HepG2 (cell line): ENCODE results near the gene KIF9. TPM values are rescaled to one million over a fixed set of nuclear protein-coding genes. Genes with fewer than 3 reads are reported as not detected.
A peak's percentile ranks its signal among the peaks of the same experiment; 100 is the strongest.

Experiments used
- AGO1 ChIP-seq: fragments of 200-400 bp; formaldehyde crosslinking; IDR thresholded peaks from 2 replicates; pipeline ENCODE4 v1.6.1; 2017; ENCODE audit warnings: mild to moderate bottlenecking, low read depth, low read length, moderate library complexity; ENCODE audit not compliant: poor library complexity, severe bottlenecking
- AHR ChIP-seq: IDR thresholded peaks from 2 replicates; pipeline ENCODE4 v1.6.1; 2018; ENCODE audit warnings: missing genetic modification reagents, missing compliant biosample characterization
- CTCF ChIP-seq: sonication (generic); formaldehyde crosslinking; IDR thresholded peaks from 2 replicates; pipeline ENCODE4 v1.5.0; 2020; ENCODE audit warnings: mild to moderate bottlenecking, missing genetic modification reagents, moderate library complexity
- DPF2 ChIP-seq: sonication (generic); formaldehyde crosslinking; IDR thresholded peaks from 2 replicates; pipeline ENCODE4 v1.4.0; 2020; ENCODE audit warnings: mild to moderate bottlenecking, low read depth, missing genetic modification reagents, borderline replicate concordance
- FOXO1 ChIP-seq: sonication (generic); formaldehyde crosslinking; IDR thresholded peaks from 2 replicates; pipeline ENCODE4 v1.4.0; 2020; ENCODE audit warnings: missing genetic modification reagents
- GZF1 ChIP-seq: sonication (generic); formaldehyde crosslinking; IDR thresholded peaks from 2 replicates; pipeline ENCODE4 v1.5.1; 2020; ENCODE audit warnings: mild to moderate bottlenecking, missing genetic modification reagents
- MXD4 ChIP-seq: IDR thresholded peaks from 2 replicates; pipeline ENCODE4 v1.6.1; 2016; ENCODE audit warnings: mild to moderate bottlenecking, missing biosample characterization, missing genetic modification reagents
- NR2F1 ChIP-seq, 2 experiments: fragments of 450-650 bp in 1 of 2; formaldehyde crosslinking in 1 of 2; IDR thresholded peaks; 2 replicates each; pipeline versions ENCODE4 v1.5.0 to v1.6.1; 2016 to 2020; ENCODE audit warnings: mild to moderate bottlenecking in 1 of 2, missing compliant biosample characterization in 1 of 2, missing genetic modification reagents in 1 of 2, moderate library complexity in 1 of 2
- ONECUT2 ChIP-seq: sonication (generic); formaldehyde crosslinking; IDR thresholded peaks from 2 replicates; pipeline ENCODE4 v1.4.0; 2020; ENCODE audit warnings: missing genetic modification reagents
- PCBP2 ChIP-seq: fragments of 200-400 bp; formaldehyde crosslinking; optimal IDR thresholded peaks from 2 replicates; pipeline ENCODE3; 2018; ENCODE audit warnings: low read length, low read depth; ENCODE audit not compliant: poor library complexity, severe bottlenecking
- PTBP1 ChIP-seq: fragments of 200-400 bp; formaldehyde crosslinking; IDR thresholded peaks from 2 replicates; pipeline ENCODE4 v1.6.1; 2018; ENCODE audit warnings: low read length, low read depth; ENCODE audit not compliant: poor library complexity, severe bottlenecking
- SIN3A ChIP-seq: IDR thresholded peaks from 2 replicates; pipeline ENCODE4 v1.6.1; 2011; ENCODE audit warnings: low read depth, mild to moderate bottlenecking, control low read depth, low read length, borderline replicate concordance
- TFAP4 ChIP-seq: sonication (generic); IDR thresholded peaks from 2 replicates; pipeline ENCODE4 v1.6.1; 2016; ENCODE audit warnings: low read depth, borderline replicate concordance
- THAP11 ChIP-seq: IDR thresholded peaks from 2 replicates; pipeline ENCODE4 v1.6.1; 2016; ENCODE audit warnings: missing biosample characterization, missing genetic modification reagents
- USF2 ChIP-seq, 2 experiments: sonication (generic) in 1 of 2; formaldehyde crosslinking in 1 of 2; IDR thresholded peaks; 2 replicates each; pipeline versions ENCODE4 v1.5.1 to v1.6.1; 2011 to 2020; ENCODE audit warnings: borderline replicate concordance in 1 of 2, low read depth in 1 of 2, low read length in 1 of 2, mild to moderate bottlenecking in 1 of 2, missing genetic modification reagents in 1 of 2, moderate library complexity in 1 of 2
- ZBTB42 ChIP-seq: sonication (generic); formaldehyde crosslinking; IDR thresholded peaks from 2 replicates; pipeline ENCODE4 v1.5.0; 2020; ENCODE audit warnings: mild to moderate bottlenecking, missing genetic modification reagents
- ZNF260 ChIP-seq: sonication (generic); formaldehyde crosslinking; IDR thresholded peaks from 2 replicates; pipeline ENCODE4 v1.4.0; 2020; ENCODE audit warnings: missing genetic modification reagents, low read depth, mild to moderate bottlenecking, borderline replicate concordance
- ZNF329 ChIP-seq: sonication (generic); formaldehyde crosslinking; IDR thresholded peaks from 2 replicates; pipeline ENCODE4 v1.9.0; 2021; ENCODE audit warnings: low read depth, mild to moderate bottlenecking, missing genetic modification reagents
- ZNF468 ChIP-seq: sonication (generic); formaldehyde crosslinking; IDR thresholded peaks from 2 replicates; pipeline ENCODE4 v1.8.0; 2022; ENCODE audit warnings: mild to moderate bottlenecking, moderate library complexity, missing genetic modification reagents
- ZNF644 ChIP-seq: IDR thresholded peaks from 2 replicates; pipeline ENCODE4 v1.6.1; 2016; ENCODE audit warnings: low read depth
- ZNF670 ChIP-seq: sonication (generic); formaldehyde crosslinking; IDR thresholded peaks from 2 replicates; pipeline ENCODE4 v1.8.0; 2022; ENCODE audit warnings: mild to moderate bottlenecking, missing genetic modification reagents, borderline replicate concordance
- ZNF720 ChIP-seq: sonication (generic); formaldehyde crosslinking; IDR thresholded peaks from 2 replicates; pipeline ENCODE4 v1.4.0; 2020; ENCODE audit warnings: missing genetic modification reagents
- ZNF740 ChIP-seq: sonication (generic); formaldehyde crosslinking; IDR thresholded peaks from 2 replicates; pipeline ENCODE4 v1.4.0; 2020; ENCODE audit warnings: missing genetic modification reagents
- ZZZ3 ChIP-seq: sonication (generic); formaldehyde crosslinking; IDR thresholded peaks from 2 replicates; pipeline ENCODE4 v1.4.0; 2020; ENCODE audit warnings: missing genetic modification reagents, mild to moderate bottlenecking, borderline replicate concordance
- polyA plus RNA-seq, 8 experiments: library from polyadenylated mRNA; depleted of rRNA in 3 of 8; stranded (reverse) in 7 of 8; unstranded in 1 of 8; fragments of >200 nt; fragmentation: Illumina TruSeq in 4 of 8; extraction: Trizol in 4 of 8; gene quantifications; 2 replicates each; pipeline versions ENCODE4 v1.2.1 to v1.2.3, GENCODE V29; 2011 to 2016; ENCODE audit warnings: low read depth in 4 of 8, missing spikeins in 1 of 8, mixed read lengths in 1 of 8; ENCODE audit not compliant: insufficient read depth in 1 of 8
- total RNA-seq, 5 experiments: library from RNA; depleted of rRNA; stranded (reverse); fragments of >200 nt; fragmentation: Illumina TruSeq; extraction: Trizol; gene quantifications; 2 replicates each; pipeline ENCODE4 v1.2.3, GENCODE V29; 2016; ENCODE audit warnings: low read depth in 1 of 5

Gene KIF9
- total and polyA plus RNA-seq, 2 of the 13 experiments (the other 11 are each of a cell fraction or from before 2014, with no cell fraction given) = 5.1 to 16.9 TPM

GRCh38 chr3:47282424-47283192 lies at the start of gene KIF9, which contains the start of gene KLHL18 (continued):
- TF ChIP-seq PCBP2 (no peak), ZNF670 (CRISPR knock-in tag) (peak; percentile 20; the same call in 1 of the 2 replicates), ZNF468 (CRISPR knock-in tag) (no peak), AHR (no peak), TFAP4 (peak; percentile 41; the same call in 1 of the 2 replicates), ZBTB42 (CRISPR knock-in tag) (peak; percentile 24; the same call in 1 of the 2 replicates), CTCF (CRISPR knock-in tag) (peak; percentile 47), ZZZ3 (peak; percentile 93), ZNF740 (CRISPR knock-in tag) (no peak), MXD4 (peak; percentile 99), ZNF260 (CRISPR knock-in tag) (no peak), DPF2 (CRISPR knock-in tag) (no peak), THAP11 (CRISPR knock-in tag) (peak; percentile 94), ZNF329 (CRISPR knock-in tag) (no peak), NR2F1 (CRISPR knock-in tag; IDR thresholded peaks at IDR 0.05) (no peak; a peak in 1 of 4 replicates), AGO1 (peak; percentile 65), FOXO1 (peak; percentile 63; the same call in 1 of the 2 replicates), ONECUT2 (CRISPR knock-in tag) (no peak), USF2 (IDR thresholded peaks at IDR 0.05; ENCODE audit: low read depth, low read length) (no peak), USF2 (CRISPR knock-in tag; IDR thresholded peaks at IDR 0.05; ENCODE audit: borderline replicate concordance) (no peak), PTBP1 (no peak), GZF1 (CRISPR knock-in tag) (no peak), ZNF644 (CRISPR knock-in tag) (no peak), ZNF720 (no peak), SIN3A (peak; percentile 100)
